AG04450 (cell line): ENCODE data around the gene SERTAD3. TPM values are rescaled to one million over a fixed set of nuclear protein-coding genes. Genes with fewer than 3 reads are reported as not detected.

Experiments used
- CTCF ChIA-PET: fragments of 300-600, 350-600 bp; formaldehyde crosslinking; extraction: SDS; loops from one replicate; lab custom pipeline; 2022; ENCODE audit warnings: antibody characterized with exemption, inconsistent platforms; lab: Charles Lee
- POLR2A ChIA-PET: fragments of 350-600 bp; formaldehyde crosslinking; extraction: SDS; loops from one replicate; lab custom pipeline; 2021; ENCODE audit warnings: antibody characterized with exemption, inconsistent platforms; lab: Yijun Ruan, JAX
- DNase-seq: peaks from one replicate; pipeline ENCODE4 v3.0.0-alpha.2; 2011; ENCODE audit warnings: low read depth, low spot score
- H3K27ac ChIP-seq: one replicate; pipeline ENCODE4 v1.5.1; 2012; ENCODE audit warnings: low read depth, low read length, control low read depth
- H3K27me3 ChIP-seq: one replicate; pipeline ENCODE4 v1.6.0; 2012; ENCODE audit warnings: low read length; ENCODE audit not compliant: control insufficient read depth, insufficient read depth
- H3K4me3 ChIP-seq: 2 replicates; pipeline ENCODE4 v1.5.1; 2011; ENCODE audit warnings: mild to moderate bottlenecking, low read depth, low read length, control low read depth
- H3K9me3 ChIP-seq: 2 replicates; pipeline ENCODE4 v1.5.1; 2012; ENCODE audit warnings: low read length; ENCODE audit not compliant: control insufficient read depth, insufficient read depth
- CTCF ChIP-seq: IDR thresholded peaks from 2 replicates; pipeline ENCODE4 v1.5.1; 2011; ENCODE audit warnings: low read depth, low read length, control low read depth, inconsistent platforms
- polyA minus RNA-seq: library from RNA; depleted of rRNA, polyadenylated mRNA; stranded (reverse); fragments of >200 nt; gene quantifications from 2 replicates; pipeline ENCODE4 v1.2.3, GENCODE V29; 2011; rRNA and poly(A)+ RNA removed
- polyA plus RNA-seq: library from polyadenylated mRNA; depleted of rRNA; stranded (reverse); fragments of >200 nt; gene quantifications from 2 replicates; pipeline ENCODE4 v1.2.3, GENCODE V29; 2011; rRNA removed

SERTAD3 gene, protein sequence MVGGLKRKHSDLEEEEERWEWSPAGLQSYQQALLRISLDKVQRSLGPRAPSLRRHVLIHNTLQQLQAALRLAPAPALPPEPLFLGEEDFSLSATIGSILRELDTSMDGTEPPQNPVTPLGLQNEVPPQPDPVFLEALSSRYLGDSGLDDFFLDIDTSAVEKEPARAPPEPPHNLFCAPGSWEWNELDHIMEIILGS
- polyA plus RNA-seq, result 16.1 and 19.6 TPM in 2 replicates
- 32.7 and 46.7 TPM in 2 replicates for polyA minus RNA-seq

DNA sequence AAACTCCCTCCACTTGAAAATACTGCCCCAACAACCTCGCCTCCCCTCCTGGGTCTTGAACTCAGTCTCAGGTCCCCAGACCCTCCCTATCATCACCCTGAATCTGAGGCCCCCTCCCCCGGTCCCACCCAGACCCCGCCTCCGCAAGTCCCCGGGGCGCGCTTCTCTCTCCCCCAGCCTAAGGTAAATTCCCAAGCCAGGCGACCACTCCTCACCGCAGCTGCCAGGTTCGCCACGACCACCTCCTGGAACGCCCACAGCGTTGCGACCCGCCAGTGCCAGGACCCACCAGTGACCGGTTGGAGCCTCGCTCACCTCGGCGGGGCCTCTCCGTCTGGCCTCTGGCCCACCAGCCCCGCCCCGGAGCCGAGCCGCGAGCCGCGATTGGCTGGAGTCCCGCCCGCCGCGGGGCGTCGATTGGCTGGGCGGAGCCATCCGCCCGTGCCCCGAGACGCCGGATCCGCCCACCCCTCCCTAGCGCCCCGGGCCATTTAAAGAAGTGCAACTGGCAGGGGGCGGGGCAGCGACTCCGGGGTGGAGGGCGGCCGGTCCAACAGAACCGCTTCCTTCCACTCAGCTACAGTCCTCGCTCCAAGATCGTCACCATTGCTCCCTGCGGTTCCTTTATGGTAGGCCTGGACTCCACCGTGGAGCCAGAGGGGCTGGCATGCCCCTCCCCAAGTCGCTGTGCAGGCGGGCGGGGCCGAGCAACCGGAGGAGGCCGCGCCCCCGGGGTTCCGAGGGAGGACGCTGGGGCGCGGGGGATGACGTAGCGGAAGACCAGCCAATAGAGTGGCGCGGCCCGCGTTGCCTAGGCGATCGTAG, at the start of gene SERTAD3:
SERTAD3 (minus strand) TSS at position 336 of the 825 bp plus-strand sequence. CDS start 2,255 bp downstream, outside the sequence.
- H3K9me3 ChIP-seq, result no peaks in the 10 kb centered on the region
- CTCF ChIA-PET, result interaction anchor here (1.0 to 2.3 kb wide), 3 partner anchors 20 to 191 kb away, joined by 3 to 14 read pairs (median 11); no protein-coding TSS in a partner anchor
- H3K27me3 ChIP-seq, result no peaks in the 10 kb centered on the region
- peak within 1 kb of the TSS; percentile 100 for H3K4me3 ChIP-seq
- H3K27ac ChIP-seq, result peak within 1 kb of the TSS; percentile 91
- POLR2A ChIA-PET, result interaction anchor here (0.5 to 1.5 kb wide), 4 partner anchors 9 to 21 kb away, joined by 3 to 9 read pairs (median 5); partner anchors contain the start of genes BLVRB and SERTAD1
- TF ChIP-seq CTCF, result no peak
- DNase-seq, result peak; percentile 82

DNA sequence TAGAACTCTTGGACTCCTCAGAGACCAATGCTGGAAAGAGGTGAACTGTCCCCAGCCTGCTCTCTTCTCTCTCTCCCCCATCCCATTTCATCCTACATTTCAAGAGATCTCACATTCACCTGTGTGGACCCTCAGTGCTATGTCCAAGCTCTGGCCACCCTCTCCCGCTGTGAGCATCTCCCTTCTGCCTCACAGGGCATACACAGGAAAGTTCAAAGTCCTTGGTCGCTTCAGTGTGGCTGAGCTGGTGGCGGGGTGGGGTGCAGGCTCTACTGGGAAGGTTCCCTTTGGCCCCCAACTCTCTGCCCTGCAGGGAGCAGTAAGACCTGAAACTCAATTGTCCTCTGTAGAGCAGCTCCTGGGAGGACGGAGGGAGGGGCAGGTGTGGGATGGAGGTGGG, 49.6 kb upstream of the SERTAD3 start:
- H3K4me3 ChIP-seq, result no peak overlapping the region
- H3K9me3 ChIP-seq, result peaks cover 9% of the 10 kb centered on the region; the same call in 1 of the 2 replicates
- ChIA-PET POLR2A (no interaction called here), CTCF (interaction anchor here (0.6 kb wide), 1 partner anchor 73 kb away, joined by 3 read pairs; no protein-coding TSS in a partner anchor)
- H3K27ac ChIP-seq, result no peak overlapping the region
- no peak for TF ChIP-seq CTCF
- peaks cover 15% of the 10 kb centered on the region for H3K27me3 ChIP-seq
- no peak for DNase-seq

DNA sequence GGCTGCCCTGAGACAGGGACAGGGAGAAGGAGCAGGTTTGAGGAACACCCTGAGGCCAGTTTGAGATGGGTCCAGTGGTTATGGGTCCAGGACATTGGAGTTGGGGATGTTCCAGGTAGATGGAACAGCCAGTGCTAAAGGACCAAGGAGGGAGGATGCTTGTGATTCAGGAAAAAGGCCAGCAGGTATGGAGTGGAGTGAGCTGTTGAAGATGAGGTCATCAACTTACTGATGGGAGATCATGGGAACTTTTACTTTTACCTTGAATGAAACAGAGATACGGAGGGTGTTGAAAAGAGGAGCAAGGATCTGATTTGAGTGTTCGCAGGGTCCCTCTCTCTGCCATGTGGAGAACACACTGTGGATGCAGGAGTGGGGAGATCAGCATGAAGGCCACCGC, 48.1 kb upstream of the SERTAD3 start:
- DNase-seq, result no peak
- TF ChIP-seq CTCF, result no peak
- no peak overlapping the region for H3K27ac ChIP-seq
- ChIA-PET CTCF (no interaction called here), POLR2A (no interaction called here)
- peaks cover 9% of the 10 kb centered on the region; the same call in 1 of the 2 replicates for H3K9me3 ChIP-seq
- peaks cover 18% of the 10 kb centered on the region for H3K27me3 ChIP-seq
- H3K4me3 ChIP-seq, result no peak overlapping the region

DNA sequence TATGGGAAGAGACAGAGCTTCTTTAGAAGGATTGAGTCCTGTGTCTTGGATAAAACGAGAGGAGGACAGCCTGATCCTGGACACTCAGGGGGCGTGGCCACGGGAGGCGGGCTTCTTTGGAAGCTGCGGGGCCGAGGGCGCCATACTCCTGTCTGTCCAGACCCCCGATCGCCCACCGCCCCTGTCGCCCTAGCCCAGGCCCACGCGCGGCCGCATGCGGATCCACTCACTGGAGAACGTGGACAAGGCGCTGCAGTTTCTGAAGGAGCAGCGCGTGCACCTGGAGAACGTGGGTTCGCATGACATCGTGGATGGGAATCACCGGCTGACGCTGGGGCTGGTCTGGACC, 45.7 kb upstream of the SERTAD3 start:
- POLR2A ChIA-PET, result no interaction called here
- H3K27ac ChIP-seq, result no peak overlapping the region
- CTCF ChIA-PET, result no interaction called here
- TF ChIP-seq CTCF, result no peak
- H3K27me3 ChIP-seq, result peaks cover 18% of the 10 kb centered on the region
- H3K4me3 ChIP-seq, result no peak overlapping the region
- H3K9me3 ChIP-seq, result peaks cover 9% of the 10 kb centered on the region; the same call in 1 of the 2 replicates
- DNase-seq, result no peak
